ENCODE data around the gene NR2C1. TPM values are rescaled to one million over a fixed set of nuclear protein-coding genes. Genes with fewer than 3 reads are reported as not detected.
A peak's percentile ranks its signal among the peaks of the same experiment; 100 is the strongest.
"Not testable (repeated sequence)": the region's sequence is repeated elsewhere in the genome, so short reads cannot be mapped to it uniquely, and the experiment has no call there.

The NR2C1 gene
- total RNA-seq, 1 experiment from 2014 or later: 42.1 TPM

DNA sequence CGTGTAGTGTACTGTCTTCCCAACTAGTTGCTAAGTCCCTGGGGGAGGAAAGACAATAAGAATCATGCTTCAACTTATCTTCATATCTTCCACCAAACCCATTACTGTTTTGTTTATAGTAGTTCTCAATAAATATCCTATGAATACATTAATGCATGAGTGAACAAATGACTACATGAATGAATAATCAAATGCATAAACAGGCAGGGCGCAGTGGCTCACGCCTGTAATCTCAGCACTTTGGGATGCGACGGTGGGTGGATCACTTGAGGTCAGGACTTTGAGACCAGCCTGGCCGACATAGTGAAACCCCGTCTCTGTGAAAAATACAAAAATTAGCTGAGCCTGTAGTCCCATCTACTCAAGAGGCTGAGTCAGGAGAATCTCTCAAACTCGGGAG, 32.1 kb upstream of the NR2C1 start:
- POLR2A ChIA-PET (ENCODE audit: low non-redundant PET): no interaction called here
- no peak overlapping the region for H3K4me3 ChIP-seq (ENCODE audit: low read depth, low read length, poor library complexity, severe bottlenecking)
- CTCF ChIA-PET: no interaction called here
- H3K9me3 ChIP-seq (ENCODE audit: low read depth, low read length, poor library complexity, severe bottlenecking): no peaks in the 10 kb centered on the region
- peaks cover 14% of the 10 kb centered on the region for H3K4me1 ChIP-seq (ENCODE audit: insufficient read depth, low read length, poor library complexity, severe bottlenecking)
- intact Hi-C loops (cut with micrococcal nuclease; ENCODE audit: unreplicated experiment): no loop called here
- BruUV-seq (replicated peaks): no TSS peak
- no peak overlapping the region for H3K27ac ChIP-seq (ENCODE audit: low read depth, low read length, poor library complexity, severe bottlenecking)
- no peaks in the 10 kb centered on the region for H3K36me3 ChIP-seq (ENCODE audit: insufficient read depth, low read length, poor library complexity, severe bottlenecking)
- TF ChIP-seq, protein P1, sequence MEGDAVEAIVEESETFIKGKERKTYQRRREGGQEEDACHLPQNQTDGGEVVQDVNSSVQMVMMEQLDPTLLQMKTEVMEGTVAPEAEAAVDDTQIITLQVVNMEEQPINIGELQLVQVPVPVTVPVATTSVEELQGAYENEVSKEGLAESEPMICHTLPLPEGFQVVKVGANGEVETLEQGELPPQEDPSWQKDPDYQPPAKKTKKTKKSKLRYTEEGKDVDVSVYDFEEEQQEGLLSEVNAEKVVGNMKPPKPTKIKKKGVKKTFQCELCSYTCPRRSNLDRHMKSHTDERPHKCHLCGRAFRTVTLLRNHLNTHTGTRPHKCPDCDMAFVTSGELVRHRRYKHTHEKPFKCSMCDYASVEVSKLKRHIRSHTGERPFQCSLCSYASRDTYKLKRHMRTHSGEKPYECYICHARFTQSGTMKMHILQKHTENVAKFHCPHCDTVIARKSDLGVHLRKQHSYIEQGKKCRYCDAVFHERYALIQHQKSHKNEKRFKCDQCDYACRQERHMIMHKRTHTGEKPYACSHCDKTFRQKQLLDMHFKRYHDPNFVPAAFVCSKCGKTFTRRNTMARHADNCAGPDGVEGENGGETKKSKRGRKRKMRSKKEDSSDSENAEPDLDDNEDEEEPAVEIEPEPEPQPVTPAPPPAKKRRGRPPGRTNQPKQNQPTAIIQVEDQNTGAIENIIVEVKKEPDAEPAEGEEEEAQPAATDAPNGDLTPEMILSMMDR (conservative IDR thresholded peaks at IDR 0.05; ENCODE audit: low read depth, low read length): no peak
- TF ChIP-seq EZH2 (IDR thresholded peaks at IDR 0.05; ENCODE audit: borderline replicate concordance, low read depth, low read length, poor library complexity, severe bottlenecking): no peak
- no peak for DNase-seq (ENCODE audit: low spot score)
- no peaks in the 10 kb centered on the region for H3K27me3 ChIP-seq (replicated peaks; ENCODE audit: insufficient read depth, low read depth, low read length, poor library complexity)

DNA sequence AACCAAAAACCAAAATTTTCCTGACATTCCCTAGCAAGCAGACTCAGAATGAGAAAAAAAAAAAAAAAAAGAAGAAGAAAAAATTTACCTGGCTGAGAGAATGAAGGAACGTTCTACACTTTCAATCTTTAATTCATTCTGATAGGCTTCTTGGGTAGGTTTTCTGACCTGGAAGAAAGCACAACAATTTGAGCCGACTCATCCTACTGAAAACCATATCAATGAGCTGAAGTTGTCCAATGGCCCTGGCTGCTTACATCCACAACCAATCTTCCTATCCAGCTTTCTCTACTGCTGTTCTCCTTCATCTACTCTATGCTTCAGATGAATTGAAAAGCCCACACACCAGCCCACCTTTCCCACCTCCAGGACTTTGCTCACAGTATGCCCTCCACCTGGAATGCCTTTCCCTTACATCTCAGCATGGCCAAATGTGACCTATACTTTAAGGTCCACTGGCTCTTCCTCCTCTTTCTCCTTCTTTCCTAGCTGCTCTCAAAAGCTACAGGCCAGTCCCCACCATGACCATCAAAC, 31.6 kb upstream of the NR2C1 start:
- Histone ChIP-seq H3K27ac (ENCODE audit: low read depth, low read length, poor library complexity, severe bottlenecking) (no peak overlapping the region), H3K27me3 (replicated peaks; ENCODE audit: insufficient read depth, low read depth, low read length, poor library complexity) (no peaks in the 10 kb centered on the region), H3K4me1 (ENCODE audit: insufficient read depth, low read length, poor library complexity, severe bottlenecking) (peaks cover 14% of the 10 kb centered on the region), H3K4me3 (ENCODE audit: low read depth, low read length, poor library complexity, severe bottlenecking) (no peak overlapping the region), H3K9me3 (ENCODE audit: low read depth, low read length, poor library complexity, severe bottlenecking) (no peaks in the 10 kb centered on the region), H3K36me3 (ENCODE audit: insufficient read depth, low read length, poor library complexity, severe bottlenecking) (no peaks in the 10 kb centered on the region)
- intact Hi-C loops (cut with micrococcal nuclease; ENCODE audit: unreplicated experiment): no loop called here
- BruUV-seq (replicated peaks): no TSS peak
- ChIA-PET POLR2A (ENCODE audit: low non-redundant PET) (no interaction called here), CTCF (no interaction called here)
- no peak for TF ChIP-seq EZH2 (IDR thresholded peaks at IDR 0.05; ENCODE audit: borderline replicate concordance, low read depth, low read length, poor library complexity, severe bottlenecking)
- TF ChIP-seq, protein P1 (conservative IDR thresholded peaks at IDR 0.05; ENCODE audit: low read depth, low read length): no peak
- DNase-seq (ENCODE audit: low spot score): no peak

DNA sequence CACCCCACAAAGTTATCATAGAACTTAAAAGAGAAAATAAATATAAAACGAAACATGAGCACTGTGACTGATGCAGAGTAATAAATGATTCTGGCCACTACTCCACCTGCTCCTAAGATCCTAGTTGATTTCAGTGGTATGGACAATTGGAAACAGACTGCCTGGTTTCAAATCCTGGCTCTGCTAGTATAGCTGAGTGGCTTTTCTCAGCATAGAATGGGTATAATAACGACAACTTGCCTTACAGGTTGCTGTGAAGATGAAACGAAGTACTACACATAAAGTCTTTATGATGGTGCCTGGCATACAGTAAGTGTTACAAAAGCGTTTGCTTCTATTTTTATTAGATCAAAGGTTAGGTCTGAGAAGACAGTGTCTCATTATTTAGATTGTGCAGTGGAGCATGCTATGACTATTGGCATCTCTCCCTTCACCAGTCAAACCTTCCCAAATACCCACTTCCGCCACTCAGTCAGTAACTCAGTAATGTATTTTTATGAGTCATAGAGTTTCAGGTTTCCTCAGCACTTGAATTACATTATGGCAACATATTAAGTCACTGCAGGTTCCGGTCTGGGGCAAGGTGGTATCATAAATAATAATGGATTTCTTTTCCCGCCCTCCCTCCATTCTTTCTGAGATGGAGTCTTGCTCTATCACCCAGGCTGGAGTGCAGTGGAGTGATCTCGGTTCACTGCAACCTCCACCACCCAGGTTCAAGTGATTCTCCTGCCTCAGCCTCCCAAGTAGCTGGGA, 29.7 kb upstream of the NR2C1 start:
- Histone ChIP-seq H3K4me1 (ENCODE audit: insufficient read depth, low read length, poor library complexity, severe bottlenecking) (peaks cover 14% of the 10 kb centered on the region), H3K9me3 (ENCODE audit: low read depth, low read length, poor library complexity, severe bottlenecking) (no peaks in the 10 kb centered on the region), H3K27ac (ENCODE audit: low read depth, low read length, poor library complexity, severe bottlenecking) (no peak overlapping the region), H3K4me3 (ENCODE audit: low read depth, low read length, poor library complexity, severe bottlenecking) (no peak overlapping the region), H3K27me3 (replicated peaks; ENCODE audit: insufficient read depth, low read depth, low read length, poor library complexity) (no peaks in the 10 kb centered on the region), H3K36me3 (ENCODE audit: insufficient read depth, low read length, poor library complexity, severe bottlenecking) (no peaks in the 10 kb centered on the region)
- DNase-seq (ENCODE audit: low spot score): peak; percentile 87
- intact Hi-C loops (cut with micrococcal nuclease; ENCODE audit: unreplicated experiment): no loop called here
- TF ChIP-seq, protein P1 (conservative IDR thresholded peaks at IDR 0.05; ENCODE audit: low read depth, low read length): no peak
- no peak for TF ChIP-seq EZH2 (IDR thresholded peaks at IDR 0.05; ENCODE audit: borderline replicate concordance, low read depth, low read length, poor library complexity, severe bottlenecking)
- POLR2A ChIA-PET (ENCODE audit: low non-redundant PET): no interaction called here
- CTCF ChIA-PET: interaction anchor here (1.0 kb wide), 1 partner anchor 432 kb away, joined by 3 read pairs; no protein-coding TSS in a partner anchor
- no TSS peak for BruUV-seq (replicated peaks)

DNA sequence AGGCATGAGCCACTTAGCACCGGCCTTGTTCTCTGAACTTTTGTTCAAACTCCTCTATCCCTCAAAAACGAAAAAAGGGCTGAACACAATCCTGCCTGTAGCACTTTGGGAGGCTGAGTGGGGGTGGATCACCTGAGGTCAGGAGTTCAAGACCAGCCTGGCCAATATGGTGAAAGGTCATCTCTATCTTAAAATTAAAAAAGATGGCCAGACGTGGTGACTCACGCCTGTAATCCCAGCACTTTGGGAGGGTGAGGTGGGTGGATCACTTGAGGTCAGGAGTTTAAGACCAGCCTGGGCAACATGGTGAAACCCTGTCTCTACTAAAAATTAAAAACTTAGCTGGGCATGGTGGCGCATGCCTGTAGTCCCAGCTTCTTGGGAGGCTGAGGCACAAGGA, 28.5 kb upstream of the NR2C1 start:
- H3K4me1 ChIP-seq (ENCODE audit: insufficient read depth, low read length, poor library complexity, severe bottlenecking): peaks cover 14% of the 10 kb centered on the region
- DNase-seq (ENCODE audit: low spot score); H3K36me3 ChIP-seq (ENCODE audit: insufficient read depth, low read length, poor library complexity, severe bottlenecking); H3K27me3 ChIP-seq (replicated peaks; ENCODE audit: insufficient read depth, low read depth, low read length, poor library complexity); H3K27ac ChIP-seq (ENCODE audit: low read depth, low read length, poor library complexity, severe bottlenecking); H3K4me3 ChIP-seq (ENCODE audit: low read depth, low read length, poor library complexity, severe bottlenecking); POLR2A ChIA-PET (ENCODE audit: low non-redundant PET); intact Hi-C loops (cut with micrococcal nuclease; ENCODE audit: unreplicated experiment); H3K9me3 ChIP-seq (ENCODE audit: low read depth, low read length, poor library complexity, severe bottlenecking); CTCF ChIA-PET; BruUV-seq (replicated peaks): not testable (repeated sequence)
